Measurements from ENCODE around the gene KCNJ4. TPM values are rescaled to one million over a fixed set of nuclear protein-coding genes. Genes with fewer than 3 reads are reported as not detected.
"Not testable (repeated sequence)": the region's sequence is repeated elsewhere in the genome, so short reads cannot be mapped to it uniquely, and the experiment has no call there.

KCNJ4 gene
- total RNA-seq, 1 donor from 2014 or later: not detected

- Histone ChIP-seq H3K27me3 (no peaks in the 10 kb centered on the region), H3K36me3 (no peaks in the 10 kb centered on the region), H3K27ac (no peak overlapping the region), H3K4me3 (no peak overlapping the region), H3K4me1 (peaks cover 0 to 3% of the 10 kb centered on the region in 2 donors), H3K9me3 (no peaks in the 10 kb centered on the region)
- DNase-seq (ENCODE audit: low spot score in 2 of 2): no peak
- TF ChIP-seq, protein P1, sequence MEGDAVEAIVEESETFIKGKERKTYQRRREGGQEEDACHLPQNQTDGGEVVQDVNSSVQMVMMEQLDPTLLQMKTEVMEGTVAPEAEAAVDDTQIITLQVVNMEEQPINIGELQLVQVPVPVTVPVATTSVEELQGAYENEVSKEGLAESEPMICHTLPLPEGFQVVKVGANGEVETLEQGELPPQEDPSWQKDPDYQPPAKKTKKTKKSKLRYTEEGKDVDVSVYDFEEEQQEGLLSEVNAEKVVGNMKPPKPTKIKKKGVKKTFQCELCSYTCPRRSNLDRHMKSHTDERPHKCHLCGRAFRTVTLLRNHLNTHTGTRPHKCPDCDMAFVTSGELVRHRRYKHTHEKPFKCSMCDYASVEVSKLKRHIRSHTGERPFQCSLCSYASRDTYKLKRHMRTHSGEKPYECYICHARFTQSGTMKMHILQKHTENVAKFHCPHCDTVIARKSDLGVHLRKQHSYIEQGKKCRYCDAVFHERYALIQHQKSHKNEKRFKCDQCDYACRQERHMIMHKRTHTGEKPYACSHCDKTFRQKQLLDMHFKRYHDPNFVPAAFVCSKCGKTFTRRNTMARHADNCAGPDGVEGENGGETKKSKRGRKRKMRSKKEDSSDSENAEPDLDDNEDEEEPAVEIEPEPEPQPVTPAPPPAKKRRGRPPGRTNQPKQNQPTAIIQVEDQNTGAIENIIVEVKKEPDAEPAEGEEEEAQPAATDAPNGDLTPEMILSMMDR (IDR thresholded peaks at IDR 0.05): no peak
- intact Hi-C loops (cut with DNase I): no loop called here
These were observed 53.5 kb downstream of the KCNJ4 start for GRCh38 chr22:38401336-38402084.

DNA sequence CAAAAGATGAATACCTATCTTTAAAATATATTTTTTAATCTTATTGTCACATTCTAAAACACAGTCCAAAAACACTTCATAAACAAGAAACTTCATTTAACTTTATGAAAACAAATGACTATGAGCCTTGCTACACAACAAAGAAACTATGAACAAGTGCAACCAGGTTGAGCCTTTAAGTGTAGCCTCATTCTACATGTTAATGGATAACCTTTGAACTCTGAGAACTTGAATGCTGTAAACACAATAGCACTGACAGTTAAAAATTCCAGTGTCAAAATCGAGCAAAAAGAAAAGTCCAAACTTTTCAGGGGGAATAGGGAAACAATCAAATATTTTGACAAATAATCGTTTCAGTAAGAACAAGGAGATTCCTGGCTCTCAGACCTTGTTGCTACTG lies 54.7 kb downstream of the KCNJ4 start:
- H3K4me1 ChIP-seq; intact Hi-C loops (cut with DNase I); H3K27ac ChIP-seq; H3K27me3 ChIP-seq; H3K36me3 ChIP-seq; DNase-seq (ENCODE audit: low spot score in 2 of 2); H3K4me3 ChIP-seq; H3K9me3 ChIP-seq: not testable (repeated sequence)

GRCh38 chr22:38398609-38399461 lies 56.2 kb downstream of the KCNJ4 start:
- intact Hi-C loops (cut with DNase I): loop anchor here (1.0 to 5.0 kb wide), 3 partner anchors 68 to 197 kb away; partner anchors contain the start of genes DMC1, KDELR3 and MAFF
- H3K27ac ChIP-seq: peak overlapping the region; percentile 77 to 86
- peaks cover 0 to 3% of the 10 kb centered on the region in 2 donors for H3K4me1 ChIP-seq
- H3K27me3 ChIP-seq: no peaks in the 10 kb centered on the region
- DNase-seq (ENCODE audit: low spot score in 2 of 2): peak in 1 of 2 donors; percentile 85
- H3K36me3 ChIP-seq: no peaks in the 10 kb centered on the region
- no peaks in the 10 kb centered on the region for H3K9me3 ChIP-seq
- TF ChIP-seq, protein P1 (IDR thresholded peaks at IDR 0.05): no peak
- H3K4me3 ChIP-seq: peak overlapping the region; percentile 82 to 97

- H3K9me3 ChIP-seq; H3K4me1 ChIP-seq; DNase-seq (ENCODE audit: low spot score in 2 of 2); H3K27me3 ChIP-seq; H3K36me3 ChIP-seq: not testable (repeated sequence)
- intact Hi-C loops (cut with DNase I): loop anchor here (1.0 to 5.0 kb wide), 3 partner anchors 69 to 196 kb away; partner anchors contain the start of genes DMC1, KDELR3 and MAFF
- peak overlapping the region; percentile 82 to 97 for H3K4me3 ChIP-seq
- H3K27ac ChIP-seq: peak overlapping the region; percentile 77 to 86
These were observed 56.8 kb downstream of the KCNJ4 start for GRCh38 chr22:38398181-38398608.

DNA sequence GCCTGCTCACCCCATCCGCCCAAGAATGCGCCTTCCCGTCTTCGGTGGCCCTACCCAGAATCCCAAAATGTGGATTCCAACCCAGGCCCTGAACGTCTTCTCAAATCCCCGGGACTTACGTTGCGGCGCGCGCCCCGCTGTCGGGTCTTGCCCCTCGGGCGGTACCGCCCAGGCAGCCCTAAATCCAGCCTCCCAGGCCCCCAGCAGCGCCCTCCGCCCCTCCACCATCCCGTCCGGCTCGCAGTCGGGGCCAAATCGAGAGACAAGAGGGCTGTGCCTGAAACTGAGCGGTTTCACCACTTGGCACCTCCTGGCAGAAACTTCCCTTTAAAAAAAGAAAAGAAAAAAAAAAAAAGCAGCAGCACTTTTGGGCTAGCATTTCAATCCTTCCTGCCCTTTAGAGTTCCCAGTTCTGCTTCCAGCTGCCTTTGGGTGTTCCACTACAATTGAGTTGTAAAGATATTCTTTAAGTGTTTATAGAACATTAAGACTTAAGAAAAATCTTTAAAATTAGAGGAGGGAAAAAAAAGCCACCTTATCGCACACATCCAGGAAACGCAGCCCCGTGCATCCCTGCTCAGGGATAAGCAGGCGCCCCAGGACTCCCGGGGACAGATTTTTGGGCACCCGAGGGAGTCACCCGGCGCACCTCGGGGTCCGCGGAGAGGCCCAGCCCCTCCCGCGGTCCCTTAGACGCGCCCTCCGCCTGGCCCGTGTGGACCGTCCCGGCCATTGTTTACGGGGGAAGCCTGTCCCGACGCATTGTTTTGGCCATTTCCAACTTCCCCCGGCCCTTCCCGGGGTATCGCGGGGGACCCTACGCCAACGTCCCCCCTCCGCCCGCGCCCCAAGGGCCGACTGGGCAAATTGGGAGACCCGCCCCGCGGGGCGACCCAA lies 57.6 kb downstream of the KCNJ4 start:
- Histone ChIP-seq H3K9me3 (no peaks in the 10 kb centered on the region), H3K27me3 (no peaks in the 10 kb centered on the region), H3K27ac (peak overlapping the region; percentile 77 to 86), H3K4me1 (peaks cover 0 to 3% of the 10 kb centered on the region in 2 donors), H3K4me3 (peak overlapping the region; percentile 82 to 97), H3K36me3 (no peaks in the 10 kb centered on the region)
- intact Hi-C loops (cut with DNase I): loop anchor here (1.0 to 5.0 kb wide), 4 partner anchors 70 to 195 kb away; partner anchors contain the start of genes DDX17, DMC1, KDELR3 and MAFF
- no peak for DNase-seq (ENCODE audit: low spot score in 2 of 2)
- TF ChIP-seq, protein P1 (IDR thresholded peaks at IDR 0.05): no peak

DNA sequence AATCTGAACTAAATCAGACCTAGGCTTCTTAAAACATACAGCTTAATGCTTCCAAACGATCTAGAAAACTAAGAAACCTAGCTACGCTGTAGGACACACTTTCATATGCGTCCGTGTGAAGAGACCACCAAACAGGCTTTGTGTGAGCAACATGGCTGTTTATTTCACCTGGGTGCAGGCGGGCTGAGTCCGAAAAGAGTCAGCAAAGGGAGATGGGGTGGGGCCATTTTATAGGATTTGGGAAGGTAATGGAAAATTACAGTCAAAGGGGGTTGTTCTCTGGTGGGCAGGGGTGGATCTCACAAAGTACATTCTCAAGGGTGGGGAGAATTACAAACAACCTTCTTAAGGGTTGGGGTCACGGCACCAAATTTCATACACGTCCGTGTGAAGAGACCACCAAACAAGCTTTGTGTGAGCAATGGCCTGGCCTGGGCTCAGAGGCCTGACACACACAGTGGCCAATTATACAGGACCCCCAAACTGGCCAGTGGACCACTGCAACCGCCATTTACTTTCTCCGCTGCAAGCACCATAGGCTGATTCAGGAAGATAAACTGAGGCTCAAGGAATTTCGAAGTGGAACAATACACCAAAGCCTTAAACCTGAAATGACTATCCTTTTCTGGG lies 58.4 kb downstream of the KCNJ4 start:
- H3K4me1 ChIP-seq; DNase-seq (ENCODE audit: low spot score in 2 of 2); H3K9me3 ChIP-seq; H3K36me3 ChIP-seq; H3K27me3 ChIP-seq: not testable (repeated sequence)
- intact Hi-C loops (cut with DNase I): loop anchor here (2.0 to 5.0 kb wide), 3 partner anchors 71 to 194 kb away; partner anchors contain the start of genes DDX17, KDELR3 and MAFF
- Histone ChIP-seq H3K4me3 (peak overlapping the region; percentile 82 to 97), H3K27ac (peak overlapping the region; percentile 77 to 86)

DNA sequence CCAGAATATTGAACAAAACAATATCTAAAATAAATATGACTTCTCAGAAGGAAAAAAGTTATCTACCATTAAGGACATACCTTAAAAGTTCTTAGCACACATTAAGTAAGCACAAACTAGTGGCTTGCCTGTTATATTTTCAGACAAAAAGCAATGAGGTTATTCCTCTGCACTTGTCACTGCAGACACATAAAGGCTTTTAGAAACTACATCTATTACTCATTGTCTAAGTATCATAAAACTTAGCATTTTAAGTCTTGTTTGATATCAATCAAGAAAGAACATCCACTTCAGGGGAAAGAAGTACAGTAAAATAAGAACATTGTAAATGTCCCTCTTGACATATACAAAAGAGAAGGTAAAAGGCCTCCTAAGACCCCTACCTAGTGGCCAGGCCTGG lies 59.1 kb downstream of the KCNJ4 start:
- intact Hi-C loops (cut with DNase I): loop anchor here (2.0 to 5.0 kb wide), 3 partner anchors 71 to 194 kb away; partner anchors contain the start of genes DDX17, KDELR3 and MAFF
- not testable (repeated sequence) for H3K36me3 ChIP-seq; DNase-seq (ENCODE audit: low spot score in 2 of 2); H3K4me1 ChIP-seq; H3K27ac ChIP-seq; H3K9me3 ChIP-seq; H3K27me3 ChIP-seq; H3K4me3 ChIP-seq

DNA sequence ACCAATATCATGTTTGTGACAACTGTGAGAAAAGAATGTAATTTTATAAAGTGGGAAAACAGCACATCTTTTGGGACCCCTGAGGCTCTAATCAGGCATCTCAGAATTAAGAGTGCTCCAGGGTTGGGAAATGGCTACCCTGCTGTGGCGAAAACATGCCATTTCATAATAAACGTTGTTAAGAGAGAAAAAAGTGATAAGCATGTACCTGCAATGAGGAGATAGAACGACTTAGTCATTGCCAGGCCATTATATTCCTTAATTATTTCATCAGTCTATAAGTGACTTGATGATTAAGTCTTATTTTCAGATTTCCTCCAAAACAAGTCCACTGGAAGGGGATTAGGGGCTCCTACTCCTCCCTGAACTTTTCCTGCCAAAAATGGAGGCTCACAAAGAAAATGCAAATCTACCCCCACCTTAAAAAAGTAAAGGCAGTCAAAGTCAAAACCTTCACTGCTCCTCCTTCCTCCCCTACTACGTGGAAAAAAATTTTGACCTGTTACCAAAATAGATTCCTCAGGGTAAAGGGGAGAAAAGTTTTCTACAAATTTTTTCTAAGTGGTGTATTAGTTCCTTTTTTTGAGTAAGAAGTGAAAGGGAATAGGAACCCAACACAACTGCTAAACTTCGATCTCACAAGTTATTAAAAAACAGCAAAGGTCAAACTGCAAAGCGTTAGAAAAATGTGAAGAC lies 59.9 kb downstream of the KCNJ4 start:
- not testable (repeated sequence) for H3K9me3 ChIP-seq; DNase-seq (ENCODE audit: low spot score in 2 of 2); H3K27ac ChIP-seq; H3K4me1 ChIP-seq; H3K4me3 ChIP-seq; H3K36me3 ChIP-seq; H3K27me3 ChIP-seq
- intact Hi-C loops (cut with DNase I): loop anchor here (5.0 kb wide), 2 partner anchors 72 to 193 kb away; partner anchors contain the start of genes KDELR3 and MAFF

- H3K4me1 ChIP-seq; H3K9me3 ChIP-seq; intact Hi-C loops (cut with DNase I); H3K36me3 ChIP-seq; DNase-seq (ENCODE audit: low spot score in 2 of 2); H3K27ac ChIP-seq; H3K27me3 ChIP-seq; H3K4me3 ChIP-seq: not testable (repeated sequence)
These were observed 65.6 kb downstream of the KCNJ4 start for GRCh38 chr22:38389428-38389818.
